ENCODE measurements around the gene VCAN. TPM values are rescaled to one million over a fixed set of nuclear protein-coding genes. Genes with fewer than 3 reads are reported as not detected.

The VCAN gene
- total RNA-seq, 2 experiments from 2014 or later, result 0.45 TPM; not detected in 1

DNA sequence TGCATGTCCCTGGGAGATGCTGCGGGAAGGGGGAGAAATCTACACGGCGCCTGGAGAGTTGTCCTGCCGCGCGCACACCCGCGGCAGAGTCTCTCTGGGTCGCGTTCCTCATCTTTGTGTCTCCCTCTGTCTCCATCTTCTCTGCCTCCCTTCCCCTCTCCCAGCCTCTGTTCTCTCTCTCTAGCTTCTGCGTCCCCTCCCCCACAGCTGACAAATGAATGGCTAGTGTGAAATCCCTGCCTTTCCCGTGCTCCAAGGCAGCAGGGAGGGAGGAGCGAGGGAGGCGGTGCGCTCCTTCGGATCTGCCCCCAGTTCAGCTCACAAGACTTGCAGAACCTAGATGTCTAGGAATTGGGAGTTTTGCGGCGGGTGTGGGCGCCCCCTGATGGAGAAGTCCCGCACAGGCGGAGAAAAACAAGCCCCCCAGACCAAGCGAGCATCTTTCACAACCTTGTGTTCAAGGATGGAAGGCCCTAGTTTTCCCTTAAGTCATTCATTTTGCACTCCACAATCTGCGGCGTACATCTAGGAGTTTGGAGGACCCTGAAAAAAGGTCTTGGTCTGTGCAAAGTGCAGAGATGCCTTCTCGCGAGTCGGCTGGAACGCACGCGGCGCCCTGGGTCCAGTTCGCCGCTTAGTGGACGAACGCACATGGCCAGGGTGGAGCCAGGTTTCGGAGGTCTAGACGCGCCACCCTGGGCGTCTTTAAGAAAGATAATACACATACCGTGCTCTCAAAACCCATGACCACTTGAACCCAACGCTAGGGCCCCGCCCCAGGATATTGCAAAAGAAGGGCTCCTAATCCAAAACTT lies 2.0 kb downstream of the VCAN start:
- Mint-ChIP-seq H3K4me3 (peak overlapping the region; percentile 67), H3K27ac (no peak overlapping the region), H3K9me3 (ENCODE audit: low read depth) (no peaks in the 10 kb centered on the region), H3K27me3 (peaks cover 75% of the 10 kb centered on the region), H3K4me1 (peaks cover 31% of the 10 kb centered on the region), H3K36me3 (no peaks in the 10 kb centered on the region)
- ATAC-seq (peak; percentile 63), DNase-seq (peak; percentile 76)
- CTCF ChIA-PET, result no interaction called here

DNA sequence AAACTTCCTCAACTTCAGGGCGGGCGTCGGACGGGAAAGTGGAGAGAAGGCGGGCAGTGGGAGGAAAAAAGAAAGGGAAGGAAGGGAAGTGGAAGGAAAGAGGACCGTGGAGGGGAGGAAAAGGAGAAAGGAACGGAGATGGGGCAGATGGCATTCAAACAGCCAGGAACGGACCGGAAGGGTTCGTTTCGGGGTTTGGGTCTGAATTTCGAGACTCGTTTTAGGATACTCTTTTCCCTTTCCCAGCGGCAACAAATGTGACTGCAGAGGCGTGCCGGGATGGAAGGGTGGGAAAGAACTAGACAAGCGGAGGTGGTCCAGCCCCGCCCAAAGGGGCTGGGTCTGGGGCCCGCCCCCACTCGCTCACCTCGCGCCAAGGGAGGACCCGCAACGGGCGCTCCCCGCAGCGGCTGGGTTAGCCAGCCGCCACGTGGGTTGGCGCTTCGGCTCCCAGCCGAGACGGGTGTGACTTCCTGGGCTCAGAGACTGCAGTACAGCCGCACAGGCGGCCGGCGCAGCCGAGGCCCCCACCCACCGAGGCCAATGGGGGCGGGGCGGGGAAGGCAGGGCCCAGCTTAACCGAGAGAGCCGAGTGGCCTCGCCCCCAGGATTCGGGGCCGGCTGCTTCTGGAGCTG lies 2.7 kb downstream of the VCAN start:
- Mint-ChIP-seq H3K4me1 (peaks cover 31% of the 10 kb centered on the region), H3K4me3 (peak overlapping the region; percentile 67), H3K36me3 (no peaks in the 10 kb centered on the region), H3K27ac (no peak overlapping the region), H3K9me3 (ENCODE audit: low read depth) (no peaks in the 10 kb centered on the region), H3K27me3 (peaks cover 74% of the 10 kb centered on the region)
- CTCF ChIA-PET, result no interaction called here
- peak; percentile 56 for DNase-seq
- peak; percentile 63 for ATAC-seq

DNA sequence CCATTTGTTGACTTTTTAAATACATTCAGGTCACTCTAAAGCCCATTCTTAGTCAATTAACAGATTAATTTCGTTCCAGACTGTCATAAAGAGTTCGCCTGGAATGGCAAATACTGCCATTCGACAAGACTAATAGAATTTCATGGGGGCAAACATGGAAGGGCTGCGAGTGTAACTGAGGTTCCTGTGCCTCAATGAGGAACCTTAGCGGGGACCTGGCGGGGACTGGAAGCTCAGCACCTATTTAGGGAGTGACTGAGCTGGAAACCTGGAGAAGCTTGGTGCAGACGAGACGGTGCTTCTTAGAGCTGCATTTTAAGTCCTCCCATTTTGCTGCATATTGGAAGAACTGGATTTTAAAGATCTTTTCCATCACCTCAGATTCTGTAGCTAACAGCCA lies 3.4 kb downstream of the VCAN start:
- ATAC-seq (no peak), DNase-seq (no peak)
- CTCF ChIA-PET, result no interaction called here
- Mint-ChIP-seq H3K4me3 (peak overlapping the region; percentile 35), H3K4me1 (peaks cover 31% of the 10 kb centered on the region), H3K27me3 (peaks cover 74% of the 10 kb centered on the region), H3K36me3 (no peaks in the 10 kb centered on the region), H3K27ac (no peak overlapping the region), H3K9me3 (ENCODE audit: low read depth) (no peaks in the 10 kb centered on the region)

DNA sequence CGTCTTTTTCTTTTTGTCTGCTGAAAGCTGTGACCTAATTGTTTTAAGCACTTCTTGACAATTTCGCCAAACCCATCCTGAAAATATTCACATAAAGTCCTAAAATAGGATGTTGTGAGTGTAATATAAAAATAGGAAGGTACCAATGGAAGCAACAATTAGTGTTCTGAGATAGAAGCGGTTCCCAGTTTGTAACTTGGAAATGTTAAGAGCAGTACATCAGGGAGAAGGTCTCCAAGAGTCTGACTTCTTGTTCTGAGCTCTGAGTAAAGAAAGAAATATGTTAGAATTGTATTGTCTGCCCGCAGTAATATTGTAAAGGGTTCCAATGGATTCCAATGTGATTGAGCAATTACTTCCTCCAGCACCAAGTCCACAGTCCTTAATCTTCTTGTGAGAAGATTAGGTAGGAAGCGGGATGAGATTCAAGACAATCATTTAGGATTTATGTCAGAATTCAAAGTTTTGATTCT lies 3.9 kb downstream of the VCAN start:
- Mint-ChIP-seq H3K27ac (no peak overlapping the region), H3K4me3 (peak overlapping the region; percentile 35), H3K4me1 (peaks cover 31% of the 10 kb centered on the region), H3K36me3 (no peaks in the 10 kb centered on the region), H3K9me3 (ENCODE audit: low read depth) (no peaks in the 10 kb centered on the region), H3K27me3 (peaks cover 74% of the 10 kb centered on the region)
- CTCF ChIA-PET, result no interaction called here
- ATAC-seq (no peak), DNase-seq (no peak)

DNA sequence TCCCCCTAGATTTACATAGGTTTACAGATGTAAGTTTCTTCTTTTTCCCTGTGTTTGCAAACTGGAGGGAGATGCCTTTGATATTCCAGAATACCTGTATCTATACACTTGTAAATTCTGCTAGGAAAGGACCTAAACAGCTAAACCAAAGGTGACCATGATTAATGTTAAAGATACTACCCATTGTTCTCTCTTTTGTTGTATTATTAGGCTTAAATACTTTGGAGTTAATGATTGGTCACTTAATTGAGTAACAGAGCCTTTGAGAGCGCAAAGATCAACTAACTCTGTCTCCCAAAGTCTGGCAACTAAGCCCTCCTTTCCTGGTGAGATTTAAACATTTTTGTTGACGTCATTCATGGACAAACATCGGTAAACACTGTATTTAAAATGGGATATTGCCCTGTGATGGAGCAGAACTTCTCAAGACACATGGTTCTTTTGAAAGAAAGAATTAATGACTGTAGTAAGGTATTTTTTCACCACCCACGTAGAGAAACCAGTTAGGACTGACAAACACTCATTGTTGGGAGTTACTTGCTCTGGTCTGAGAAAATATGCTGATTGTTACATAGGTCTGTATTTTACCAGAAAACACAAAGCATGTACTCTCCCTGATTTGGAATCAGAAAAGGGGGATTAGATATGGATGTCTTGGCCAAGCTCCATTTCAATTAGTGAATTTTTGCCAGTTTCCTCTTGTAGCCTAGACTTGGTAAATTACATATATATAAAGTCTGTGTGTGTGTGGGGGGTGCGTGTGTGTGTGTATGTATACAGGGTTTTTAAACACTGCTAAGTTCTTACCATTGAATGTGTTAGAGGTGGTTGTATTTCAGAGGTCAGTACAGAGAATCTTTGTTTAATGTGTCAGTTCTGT lies 4.6 kb downstream of the VCAN start:
- H3K27ac Mint-ChIP-seq, result no peak overlapping the region
- no peaks in the 10 kb centered on the region for H3K9me3 Mint-ChIP-seq (ENCODE audit: low read depth)
- H3K4me3 Mint-ChIP-seq, result no peak overlapping the region
- H3K27me3 Mint-ChIP-seq, result peaks cover 68% of the 10 kb centered on the region
- no peak for ATAC-seq
- DNase-seq, result no peak
- peaks cover 27% of the 10 kb centered on the region for H3K4me1 Mint-ChIP-seq
- CTCF ChIA-PET, result no interaction called here
- no peaks in the 10 kb centered on the region for H3K36me3 Mint-ChIP-seq

DNA sequence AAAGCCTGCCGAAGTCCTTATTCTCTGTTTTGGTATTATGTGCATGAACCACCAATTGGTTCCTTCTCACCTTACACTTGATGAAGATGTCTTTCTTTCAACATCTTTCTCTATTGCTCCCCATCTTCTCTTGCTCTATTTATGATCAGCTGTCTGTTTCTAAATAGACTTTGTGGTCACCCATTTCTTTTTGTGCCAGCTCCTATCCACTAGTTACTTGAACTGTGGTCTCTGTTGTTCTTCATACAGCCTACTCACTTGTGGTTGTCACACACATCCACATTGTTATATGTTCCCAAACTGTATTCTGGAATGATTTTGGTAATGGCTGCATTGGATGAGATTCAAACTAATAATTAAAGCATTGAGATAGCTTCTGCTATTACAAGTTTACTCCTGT lies 11.4 kb downstream of the VCAN start:
- Mint-ChIP-seq H3K27ac (no peak overlapping the region), H3K4me1 (no peaks in the 10 kb centered on the region), H3K36me3 (no peaks in the 10 kb centered on the region), H3K4me3 (no peak overlapping the region), H3K9me3 (ENCODE audit: low read depth) (no peaks in the 10 kb centered on the region), H3K27me3 (peaks cover 35% of the 10 kb centered on the region)
- DNase-seq (no peak), ATAC-seq (no peak)
- CTCF ChIA-PET, result no interaction called here

DNA sequence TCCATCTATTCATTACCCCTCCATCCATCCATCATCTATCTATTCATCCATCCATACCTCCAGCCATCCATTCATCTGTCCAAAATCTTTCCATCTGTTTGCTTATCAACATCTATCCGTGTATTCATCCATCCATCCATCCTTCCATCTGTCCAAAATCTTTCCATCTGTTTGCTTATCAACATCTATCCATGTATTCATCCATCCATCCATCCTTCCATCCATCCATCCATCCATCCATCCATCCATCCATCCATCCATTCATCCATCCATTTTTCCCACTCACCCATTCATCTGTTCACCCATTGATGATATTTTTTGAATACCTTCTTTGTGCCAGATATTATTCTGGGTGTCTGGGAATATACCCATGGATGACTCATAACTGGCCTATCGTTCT lies 12.8 kb downstream of the VCAN start:
- DNase-seq (no peak), ATAC-seq (no peak)
- Mint-ChIP-seq H3K27ac (no peak overlapping the region), H3K4me1 (no peaks in the 10 kb centered on the region), H3K4me3 (no peak overlapping the region), H3K27me3 (peaks cover 30% of the 10 kb centered on the region), H3K36me3 (no peaks in the 10 kb centered on the region), H3K9me3 (ENCODE audit: low read depth) (no peaks in the 10 kb centered on the region)
- CTCF ChIA-PET, result no interaction called here

DNA sequence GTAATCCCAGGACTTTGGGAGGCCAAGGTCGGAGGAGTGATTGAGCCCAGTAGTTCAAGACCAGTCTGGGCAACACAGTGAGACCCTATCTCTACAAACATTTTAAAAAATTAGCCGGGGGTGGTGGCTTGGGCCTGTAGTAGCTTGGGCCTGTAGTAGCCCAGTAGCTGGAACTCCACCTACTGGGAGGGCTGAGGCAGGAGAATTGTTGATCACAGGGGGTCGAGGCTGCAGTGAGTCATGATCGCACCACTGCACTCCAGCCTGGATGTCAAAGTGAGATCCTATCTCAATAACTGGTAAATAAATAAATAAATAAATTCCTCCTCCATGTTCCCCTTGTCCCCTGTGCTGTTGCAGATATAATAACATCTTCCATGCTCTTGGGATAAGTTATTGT lies 14.3 kb downstream of the VCAN start:
- Mint-ChIP-seq H3K4me1 (no peaks in the 10 kb centered on the region), H3K36me3 (no peaks in the 10 kb centered on the region), H3K9me3 (ENCODE audit: low read depth) (no peaks in the 10 kb centered on the region), H3K27me3 (peaks cover 22% of the 10 kb centered on the region), H3K4me3 (no peak overlapping the region), H3K27ac (no peak overlapping the region)
- DNase-seq (no peak), ATAC-seq (no peak)
- CTCF ChIA-PET, result no interaction called here

DNA sequence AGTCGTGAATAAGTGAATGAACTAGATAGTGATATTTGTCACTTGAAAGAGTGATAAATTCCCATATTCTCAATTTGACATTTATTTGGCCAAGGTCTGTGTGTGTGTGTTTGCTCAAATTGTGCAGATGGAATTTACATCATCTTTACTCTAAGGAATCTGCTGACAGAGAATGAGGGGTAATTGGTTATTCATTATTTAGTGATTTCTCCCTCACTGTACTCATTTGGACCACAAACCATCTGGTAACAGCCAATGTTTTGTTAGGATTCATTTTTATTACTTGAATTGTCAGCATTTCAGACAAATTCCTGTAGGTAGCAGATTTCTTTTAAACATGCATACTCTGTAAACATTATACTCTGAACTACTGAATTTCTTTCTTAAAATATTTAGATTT lies 15.6 kb downstream of the VCAN start:
- ATAC-seq (no peak), DNase-seq (no peak)
- CTCF ChIA-PET, result no interaction called here
- H3K36me3 Mint-ChIP-seq, result no peaks in the 10 kb centered on the region
- H3K27ac Mint-ChIP-seq, result no peak overlapping the region
- H3K9me3 Mint-ChIP-seq (ENCODE audit: low read depth), result no peaks in the 10 kb centered on the region
- H3K4me1 Mint-ChIP-seq, result no peaks in the 10 kb centered on the region
- peaks cover 22% of the 10 kb centered on the region for H3K27me3 Mint-ChIP-seq
- H3K4me3 Mint-ChIP-seq, result no peak overlapping the region

DNA sequence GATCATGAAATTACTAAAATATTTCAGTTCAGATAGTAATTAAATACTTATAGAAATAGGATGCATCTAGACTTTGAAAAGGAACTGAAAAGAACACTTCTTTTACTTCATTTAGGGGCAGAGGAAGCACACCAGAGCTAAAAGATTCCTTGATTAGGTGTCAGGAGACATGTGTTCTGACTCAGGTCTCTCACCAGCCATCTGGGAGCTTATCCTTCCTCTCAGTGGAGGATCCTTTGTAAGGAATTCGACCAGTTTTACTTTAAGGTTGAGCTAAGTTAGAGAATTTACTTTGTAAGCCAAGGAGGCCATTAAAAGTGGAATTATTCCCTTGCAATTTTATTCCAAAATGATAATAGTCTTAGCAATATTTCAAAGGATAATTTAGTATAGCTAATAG lies 16.7 kb downstream of the VCAN start:
- Mint-ChIP-seq H3K27ac (no peak overlapping the region), H3K36me3 (no peaks in the 10 kb centered on the region), H3K4me1 (no peaks in the 10 kb centered on the region), H3K27me3 (peaks cover 14% of the 10 kb centered on the region), H3K4me3 (no peak overlapping the region), H3K9me3 (ENCODE audit: low read depth) (no peaks in the 10 kb centered on the region)
- no peak for DNase-seq
- no peak for ATAC-seq
- CTCF ChIA-PET, result no interaction called here

DNA sequence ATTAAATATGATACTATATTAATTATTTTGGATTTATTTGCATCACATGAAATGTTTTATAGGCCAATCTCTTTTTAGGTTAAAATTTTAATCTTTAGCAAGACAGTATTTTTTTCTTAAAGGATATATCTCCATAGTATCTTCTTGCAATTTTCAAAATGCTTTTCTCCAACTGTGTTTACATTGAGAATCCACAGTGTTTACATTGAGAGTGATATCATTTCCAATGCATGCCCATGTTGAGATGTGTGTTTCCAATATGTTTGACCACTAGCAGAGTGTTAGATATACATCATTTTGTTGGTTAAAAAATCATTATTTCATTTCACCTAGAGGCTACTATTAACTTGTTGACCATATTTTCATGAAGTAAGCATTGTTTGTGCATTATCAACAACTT lies 17.3 kb downstream of the VCAN start:
- ATAC-seq (no peak), DNase-seq (no peak)
- Mint-ChIP-seq H3K4me1 (no peaks in the 10 kb centered on the region), H3K9me3 (ENCODE audit: low read depth) (no peaks in the 10 kb centered on the region), H3K36me3 (no peaks in the 10 kb centered on the region), H3K27me3 (peaks cover 12% of the 10 kb centered on the region), H3K4me3 (no peak overlapping the region), H3K27ac (no peak overlapping the region)
- CTCF ChIA-PET, result no interaction called here

DNA sequence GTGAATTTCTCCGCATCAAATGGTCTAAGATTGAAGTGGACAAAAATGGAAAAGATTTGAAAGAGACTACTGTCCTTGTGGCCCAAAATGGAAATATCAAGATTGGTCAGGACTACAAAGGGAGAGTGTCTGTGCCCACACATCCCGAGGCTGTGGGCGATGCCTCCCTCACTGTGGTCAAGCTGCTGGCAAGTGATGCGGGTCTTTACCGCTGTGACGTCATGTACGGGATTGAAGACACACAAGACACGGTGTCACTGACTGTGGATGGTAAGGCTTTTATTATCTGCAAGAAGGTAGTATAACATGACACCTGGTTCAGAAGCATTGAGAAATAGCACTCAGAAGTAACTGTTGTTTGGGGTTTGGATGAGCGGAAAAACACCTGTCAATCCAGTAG lies 18.7 kb downstream of the VCAN start:
- H3K27ac Mint-ChIP-seq, result no peak overlapping the region
- H3K4me3 Mint-ChIP-seq, result no peak overlapping the region
- peaks cover 12% of the 10 kb centered on the region for H3K27me3 Mint-ChIP-seq
- H3K9me3 Mint-ChIP-seq (ENCODE audit: low read depth), result no peaks in the 10 kb centered on the region
- ATAC-seq (no peak), DNase-seq (no peak)
- no peaks in the 10 kb centered on the region for H3K36me3 Mint-ChIP-seq
- no peaks in the 10 kb centered on the region for H3K4me1 Mint-ChIP-seq
- CTCF ChIA-PET, result no interaction called here

DNA sequence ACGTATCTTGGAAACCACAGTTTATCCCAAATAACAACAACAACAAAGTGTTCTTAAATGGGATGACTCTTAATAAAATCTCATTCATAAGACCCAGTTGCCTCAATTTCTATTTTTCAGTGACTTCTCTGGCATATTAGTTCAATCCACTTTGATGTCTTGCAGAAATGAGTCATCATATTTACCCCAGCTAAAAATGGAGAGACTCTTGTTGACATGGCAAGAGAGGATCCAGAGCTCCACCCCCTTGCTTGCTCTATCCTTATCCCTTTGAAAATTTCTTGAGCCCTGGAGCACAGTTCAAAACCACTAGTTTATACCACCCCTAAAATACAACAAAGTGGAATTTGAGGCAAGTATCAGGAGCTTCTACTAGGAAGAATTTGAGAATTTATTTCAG lies 20.8 kb downstream of the VCAN start:
- CTCF ChIA-PET, result no interaction called here
- H3K9me3 Mint-ChIP-seq (ENCODE audit: low read depth), result no peaks in the 10 kb centered on the region

DNA sequence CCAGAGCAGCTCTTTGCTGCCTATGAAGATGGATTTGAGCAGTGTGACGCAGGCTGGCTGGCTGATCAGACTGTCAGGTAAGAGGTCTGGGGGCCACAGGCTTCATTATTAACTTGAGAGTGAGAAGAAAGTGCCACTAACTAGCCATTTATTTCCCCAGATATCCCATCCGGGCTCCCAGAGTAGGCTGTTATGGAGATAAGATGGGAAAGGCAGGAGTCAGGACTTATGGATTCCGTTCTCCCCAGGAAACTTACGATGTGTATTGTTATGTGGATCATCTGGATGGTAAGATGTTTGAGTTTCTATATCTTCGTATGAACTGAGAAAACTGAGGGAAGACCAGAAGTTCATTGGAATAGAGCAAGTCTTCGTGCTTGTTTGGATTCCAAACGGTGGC lies 22.1 kb downstream of the VCAN start:
- Mint-ChIP-seq H3K27me3 (peaks cover 4% of the 10 kb centered on the region), H3K27ac (no peak overlapping the region), H3K9me3 (ENCODE audit: low read depth) (no peaks in the 10 kb centered on the region), H3K36me3 (no peaks in the 10 kb centered on the region), H3K4me3 (no peak overlapping the region), H3K4me1 (peaks cover under 1% of the 10 kb centered on the region)
- ATAC-seq (no peak), DNase-seq (no peak)
- CTCF ChIA-PET, result no interaction called here

More for the DNA sequence above, 20.8 kb downstream of the VCAN start:
- Mint-ChIP-seq H3K27me3 (peaks cover 4% of the 10 kb centered on the region), H3K27ac (no peak overlapping the region), H3K4me3 (no peak overlapping the region), H3K36me3 (no peaks in the 10 kb centered on the region), H3K4me1 (no peaks in the 10 kb centered on the region)
- DNase-seq, result no peak
- ATAC-seq, result no peak
